BLaER1 (cell line): ENCODE results near the gene CDON.
"Not testable (repeated sequence)": the region's sequence is repeated elsewhere in the genome, so short reads cannot be mapped to it uniquely, and the experiment has no call there.

Experiments used
- H3K27ac ChIP-seq: shearing (Covaris generic); formaldehyde crosslinking; 2 replicates; pipeline ENCODE4 v1.8.1; 2022
- H3K27me3 ChIP-seq: shearing (Covaris generic); formaldehyde crosslinking; 2 replicates; pipeline ENCODE4 v1.8.1; 2022
- H3K36me3 ChIP-seq: shearing (Covaris generic); formaldehyde crosslinking; 2 replicates; pipeline ENCODE4 v1.8.1; 2022
- H3K4me1 ChIP-seq: shearing (Covaris generic); formaldehyde crosslinking; 2 replicates; pipeline ENCODE4 v1.8.1; 2022
- H3K4me2 ChIP-seq: shearing (Covaris generic); formaldehyde crosslinking; 2 replicates; pipeline ENCODE4 v1.8.1; 2022
- H3K4me3 ChIP-seq: shearing (Covaris generic); formaldehyde crosslinking; 2 replicates; pipeline ENCODE4 v1.8.1; 2022
- H3K9ac ChIP-seq: shearing (Covaris generic); formaldehyde crosslinking; 2 replicates; pipeline ENCODE4 v1.8.1; 2022
- H3K9me3 ChIP-seq: shearing (Covaris generic); formaldehyde crosslinking; 2 replicates; pipeline ENCODE4 v1.8.1; 2022
- H4K20me1 ChIP-seq: shearing (Covaris generic); formaldehyde crosslinking; 2 replicates; pipeline ENCODE4 v1.8.1; 2022
- Cebpa-rat ChIP-seq: shearing (Covaris generic); IDR thresholded peaks from 2 replicates; pipeline ENCODE4 v1.8.1; 2022

CDON gene

GRCh38 chr11:126048197-126048596 lies 14.5 kb downstream of the CDON start:
- H3K4me2 ChIP-seq = no peak overlapping the region
- H3K9me3 ChIP-seq = no peaks in the 10 kb centered on the region
- no peaks in the 10 kb centered on the region for H4K20me1 ChIP-seq
- H3K4me1 ChIP-seq = no peaks in the 10 kb centered on the region
- no peak overlapping the region for H3K9ac ChIP-seq
- H3K36me3 ChIP-seq = no peaks in the 10 kb centered on the region
- H3K4me3 ChIP-seq = no peak overlapping the region
- H3K27ac ChIP-seq = no peak overlapping the region
- no peaks in the 10 kb centered on the region for H3K27me3 ChIP-seq
- TF ChIP-seq Cebpa-rat = no peak

- no peak for TF ChIP-seq Cebpa-rat
- H4K20me1 ChIP-seq = no peaks in the 10 kb centered on the region
- no peak overlapping the region for H3K4me3 ChIP-seq
- no peaks in the 10 kb centered on the region for H3K27me3 ChIP-seq
- no peaks in the 10 kb centered on the region for H3K9me3 ChIP-seq
- no peaks in the 10 kb centered on the region for H3K4me1 ChIP-seq
- no peaks in the 10 kb centered on the region for H3K36me3 ChIP-seq
- H3K9ac ChIP-seq = no peak overlapping the region
- H3K4me2 ChIP-seq = no peak overlapping the region
- H3K27ac ChIP-seq = no peak overlapping the region
Measured at GRCh38 chr11:126046570-126047195, 16.0 kb downstream of the CDON start.

- Histone ChIP-seq H3K4me3 (no peak overlapping the region), H3K9ac (no peak overlapping the region), H3K27me3 (no peaks in the 10 kb centered on the region), H3K36me3 (no peaks in the 10 kb centered on the region), H3K4me2 (no peak overlapping the region), H4K20me1 (no peaks in the 10 kb centered on the region), H3K4me1 (no peaks in the 10 kb centered on the region), H3K9me3 (no peaks in the 10 kb centered on the region), H3K27ac (no peak overlapping the region)
- TF ChIP-seq Cebpa-rat = no peak
Measured at GRCh38 chr11:126039485-126040271, 23.0 kb downstream of the CDON start.

GRCh38 chr11:126035718-126036117 lies 26.9 kb downstream of the CDON start:
- Histone ChIP-seq H3K4me3 (no peak overlapping the region), H3K27me3 (no peaks in the 10 kb centered on the region), H3K27ac (no peak overlapping the region), H4K20me1 (no peaks in the 10 kb centered on the region), H3K36me3 (no peaks in the 10 kb centered on the region), H3K4me1 (no peaks in the 10 kb centered on the region), H3K9ac (no peak overlapping the region), H3K9me3 (no peaks in the 10 kb centered on the region), H3K4me2 (no peak overlapping the region)
- TF ChIP-seq Cebpa-rat = no peak

GRCh38 chr11:126034933-126035425 lies 27.7 kb downstream of the CDON start:
- no peaks in the 10 kb centered on the region for H3K27me3 ChIP-seq
- TF ChIP-seq Cebpa-rat = no peak
- H3K4me3 ChIP-seq = no peak overlapping the region

GRCh38 chr11:126034039-126034932 lies 28.4 kb downstream of the CDON start:
- Histone ChIP-seq H3K9me3 (no peaks in the 10 kb centered on the region), H3K4me2 (no peak overlapping the region), H3K4me3 (no peak overlapping the region), H4K20me1 (no peaks in the 10 kb centered on the region), H3K9ac (no peak overlapping the region), H3K36me3 (no peaks in the 10 kb centered on the region), H3K4me1 (no peaks in the 10 kb centered on the region), H3K27ac (no peak overlapping the region), H3K27me3 (no peaks in the 10 kb centered on the region)
- no peak for TF ChIP-seq Cebpa-rat

More at GRCh38 chr11:126034933-126035425, 27.7 kb downstream of the CDON start:
- Histone ChIP-seq H4K20me1 (no peaks in the 10 kb centered on the region), H3K4me1 (no peaks in the 10 kb centered on the region), H3K27ac (no peak overlapping the region), H3K9me3 (no peaks in the 10 kb centered on the region), H3K9ac (no peak overlapping the region), H3K36me3 (no peaks in the 10 kb centered on the region), H3K4me2 (no peak overlapping the region)

GRCh38 chr11:126032375-126032774 lies 30.3 kb downstream of the CDON start:
- Histone ChIP-seq H3K4me3 (no peak overlapping the region), H3K4me2 (no peak overlapping the region), H3K9ac (no peak overlapping the region), H3K4me1 (no peaks in the 10 kb centered on the region), H3K27ac (no peak overlapping the region), H3K27me3 (no peaks in the 10 kb centered on the region), H3K9me3 (no peaks in the 10 kb centered on the region), H3K36me3 (no peaks in the 10 kb centered on the region), H4K20me1 (no peaks in the 10 kb centered on the region)
- no peak for TF ChIP-seq Cebpa-rat

- no peak for TF ChIP-seq Cebpa-rat
- H4K20me1 ChIP-seq = no peaks in the 10 kb centered on the region
- H3K27me3 ChIP-seq = no peaks in the 10 kb centered on the region
- H3K4me3 ChIP-seq = no peak overlapping the region
- H3K9ac ChIP-seq = no peak overlapping the region
- H3K4me1 ChIP-seq = no peaks in the 10 kb centered on the region
- H3K9me3 ChIP-seq = no peaks in the 10 kb centered on the region
- H3K36me3 ChIP-seq = no peaks in the 10 kb centered on the region
- H3K27ac ChIP-seq = no peak overlapping the region
- no peak overlapping the region for H3K4me2 ChIP-seq
Measured at GRCh38 chr11:126029805-126030204, 32.9 kb downstream of the CDON start.

- H3K27me3 ChIP-seq = no peaks in the 10 kb centered on the region
- no peak overlapping the region for H3K4me3 ChIP-seq
- H3K9me3 ChIP-seq = no peaks in the 10 kb centered on the region
- no peak overlapping the region for H3K27ac ChIP-seq
- no peaks in the 10 kb centered on the region for H3K4me1 ChIP-seq
- H3K9ac ChIP-seq = no peak overlapping the region
- no peak overlapping the region for H3K4me2 ChIP-seq
- TF ChIP-seq Cebpa-rat = no peak
- no peaks in the 10 kb centered on the region for H3K36me3 ChIP-seq
- no peaks in the 10 kb centered on the region for H4K20me1 ChIP-seq
Measured at GRCh38 chr11:126029237-126029636, 33.4 kb downstream of the CDON start.

- not testable (repeated sequence) for H4K20me1 ChIP-seq, H3K9ac ChIP-seq, H3K36me3 ChIP-seq, H3K27ac ChIP-seq, H3K27me3 ChIP-seq, H3K4me1 ChIP-seq, H3K9me3 ChIP-seq, H3K4me2 ChIP-seq, H3K4me3 ChIP-seq
Measured at GRCh38 chr11:126028534-126028933, 34.1 kb downstream of the CDON start.
